GM19240 (cell line): ENCODE measurements around the gene GAGE10.
"Not testable (repeated sequence)": the region's sequence is repeated elsewhere in the genome, so short reads cannot be mapped to it uniquely, and the experiment has no call there.

Experiments
- DNase-seq: peaks from one replicate; pipeline ENCODE4 v3.0.0; 2011; ENCODE audit warnings: low spot score; ENCODE audit not compliant: insufficient read length

Gene GAGE10

DNA sequence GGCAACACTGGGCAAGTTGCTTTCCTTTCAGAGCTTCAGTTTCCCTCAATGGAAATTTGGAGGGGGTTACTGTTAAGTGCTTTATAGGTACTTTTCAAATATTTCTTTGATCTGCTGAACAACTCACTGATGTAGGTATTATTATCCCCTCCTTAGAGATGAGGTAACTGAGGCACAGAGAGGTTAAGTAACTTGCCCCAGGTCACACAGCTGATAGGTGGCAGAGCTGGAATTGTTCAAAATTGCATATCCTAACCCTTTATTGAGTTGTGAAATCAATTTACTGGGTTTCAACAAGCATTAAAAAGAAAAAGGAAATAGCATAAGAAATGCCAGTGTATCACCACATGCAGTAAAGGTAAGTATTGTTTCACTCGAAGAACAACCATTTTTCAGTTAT lies 27.2 kb upstream of the GAGE10 start:
- no peak for DNase-seq

GRCh38 chrX:49276671-49277534 lies 26.5 kb upstream of the GAGE10 start:
- DNase-seq = no peak

DNA sequence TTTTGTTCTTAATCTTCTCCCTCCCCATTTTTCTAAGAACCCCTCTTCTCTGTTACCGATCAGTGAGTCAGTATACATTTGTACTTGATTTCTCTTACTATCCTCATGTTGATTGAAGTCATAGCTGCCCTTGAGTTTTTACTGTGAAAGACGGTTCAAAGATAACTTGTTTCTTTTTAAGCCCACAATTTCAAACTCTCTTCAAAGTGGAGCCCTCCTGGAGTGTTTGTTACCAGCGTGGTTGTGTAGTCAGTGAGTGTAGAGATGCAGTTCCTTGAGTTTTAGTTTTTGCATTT lies 26.0 kb upstream of the GAGE10 start:
- no peak for DNase-seq

GRCh38 chrX:49278081-49278480 lies 25.4 kb upstream of the GAGE10 start:
- no peak for DNase-seq

DNA sequence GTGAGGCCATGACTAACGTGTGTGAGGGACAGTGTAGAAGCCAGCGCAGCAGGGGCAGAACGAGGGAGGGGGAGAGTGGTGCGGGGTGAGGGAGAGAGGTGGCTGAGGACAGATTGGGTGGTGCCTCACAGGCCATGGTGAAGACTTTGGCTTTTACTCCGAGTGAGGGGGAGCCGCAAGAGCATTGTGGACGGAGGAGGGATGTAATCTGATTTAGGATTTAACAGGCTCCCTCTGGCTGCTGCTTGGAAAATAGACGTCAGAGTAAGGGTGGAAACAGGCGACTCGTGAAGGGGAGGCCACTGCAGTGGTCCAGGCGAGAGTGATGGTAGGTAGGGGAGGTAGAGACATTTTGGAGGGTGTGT lies 20.8 kb upstream of the GAGE10 start:
- DNase-seq = no peak

GRCh38 chrX:49284212-49284611 lies 19.2 kb upstream of the GAGE10 start:
- no peak for DNase-seq

- DNase-seq = no peak
Measured at GRCh38 chrX:49286136-49286535, 17.3 kb upstream of the GAGE10 start.

- DNase-seq = no peak
Measured at GRCh38 chrX:49286581-49286980, 16.9 kb upstream of the GAGE10 start.

- DNase-seq = no peak
Measured at GRCh38 chrX:49287665-49288064, 15.8 kb upstream of the GAGE10 start.

DNA sequence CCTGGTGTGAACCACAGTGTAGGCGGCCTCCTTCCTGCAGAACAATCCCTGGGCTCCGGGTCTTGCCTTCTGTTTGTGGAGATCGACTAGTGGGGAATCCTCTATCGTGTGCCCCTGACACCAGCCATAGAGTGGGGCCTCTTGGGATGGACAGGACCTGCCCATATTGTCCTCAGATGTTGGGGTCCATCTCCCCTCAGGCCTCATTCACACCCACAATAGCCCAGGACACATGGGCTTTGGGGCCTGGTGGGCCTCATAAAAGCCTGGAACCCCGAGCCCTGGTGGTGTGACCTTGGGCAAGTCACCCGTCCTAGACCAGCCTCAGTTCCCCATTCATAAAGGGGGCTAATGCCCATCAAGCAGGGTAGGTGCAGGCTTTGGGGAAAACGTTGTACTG lies 13.2 kb upstream of the GAGE10 start:
- DNase-seq = no peak

DNA sequence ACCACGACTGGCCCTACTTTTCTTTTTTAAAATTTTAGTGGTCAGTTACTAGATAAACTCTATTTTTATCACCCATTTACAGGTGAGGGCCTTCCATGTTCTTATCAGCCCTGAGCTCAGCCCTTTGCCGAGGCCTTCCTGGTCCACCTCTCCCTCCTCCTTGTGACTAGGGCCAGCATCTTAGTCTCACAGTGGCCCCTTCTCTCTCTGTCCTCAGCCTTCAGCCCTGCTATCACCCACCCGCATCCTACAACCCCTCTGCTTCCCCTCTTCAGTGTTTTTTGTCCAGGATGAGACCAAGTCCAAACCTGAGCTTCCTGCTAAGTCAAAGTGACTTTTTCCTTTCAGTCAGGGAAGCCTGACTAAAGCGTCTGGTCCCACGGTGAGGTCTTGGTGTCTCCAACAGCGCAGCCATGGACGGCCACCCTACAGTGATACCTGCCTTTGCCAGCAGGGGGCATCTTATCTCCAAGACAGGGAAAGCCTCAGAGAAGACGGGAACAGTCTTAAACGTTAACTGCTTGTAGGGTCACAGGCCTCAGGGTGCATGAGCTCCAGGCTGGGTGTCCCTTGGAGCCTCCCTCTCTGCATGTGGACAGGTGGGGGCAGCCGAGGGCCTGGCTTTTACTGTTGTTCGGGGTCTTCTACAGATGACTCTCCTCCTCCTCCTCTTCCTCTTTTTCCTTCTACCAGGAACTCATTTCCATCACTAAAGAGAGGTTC lies 11.7 kb upstream of the GAGE10 start:
- no peak for DNase-seq

GRCh38 chrX:49292400-49293362 lies 10.8 kb upstream of the GAGE10 start:
- DNase-seq = no peak

GRCh38 chrX:49299293-49299692 lies 4.2 kb upstream of the GAGE10 start:
- DNase-seq = not testable (repeated sequence)

GRCh38 chrX:49300703-49301102 lies 2.7 kb upstream of the GAGE10 start:
- DNase-seq = no peak

GRCh38 chrX:49307775-49308174 lies 4.3 kb downstream of the GAGE10 start:
- not testable (repeated sequence) for DNase-seq

GRCh38 chrX:49308604-49309269 lies 5.3 kb downstream of the GAGE10 start:
- DNase-seq = no peak

GRCh38 chrX:49309401-49309981 lies 6.0 kb downstream of the GAGE10 start:
- DNase-seq = no peak

DNA sequence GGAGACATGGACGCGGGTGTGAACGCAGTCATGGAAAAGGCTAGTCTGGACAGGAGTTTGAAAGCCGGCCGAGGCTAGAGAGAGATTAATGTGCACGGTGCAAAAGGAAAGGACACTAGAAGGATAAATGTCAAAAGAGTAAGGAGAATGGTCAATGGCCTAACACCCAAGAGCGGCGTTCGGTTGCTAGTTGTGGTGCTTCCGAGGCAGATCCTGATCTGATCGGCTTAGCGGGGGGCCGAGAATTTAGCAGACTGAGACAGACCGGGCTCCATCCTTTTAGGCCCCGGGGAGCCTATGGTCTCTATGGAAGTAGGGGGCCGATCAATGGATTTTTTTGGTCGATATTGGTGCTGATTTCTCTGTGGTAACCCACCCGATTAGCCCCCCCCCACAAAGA lies 6.9 kb downstream of the GAGE10 start:
- no peak for DNase-seq

- no peak for DNase-seq
Measured at GRCh38 chrX:49312176-49312575, 8.7 kb downstream of the GAGE10 start.

- DNase-seq = no peak
Measured at GRCh38 chrX:49316085-49316484, 12.6 kb downstream of the GAGE10 start.

GRCh38 chrX:49321737-49322136 lies 18.3 kb downstream of the GAGE10 start, which contains the start of gene GAGE12J:
Gene GAGE12J, plus strand, starts transcription at chrX:49322037. Its CDS starts 1,157 bp downstream, at chrX:49323194.
- DNase-seq = not testable (repeated sequence)
